H1 (cell line): ENCODE measurements around the gene OTOP3.

Source experiments
- CHD2 ChIP-seq: IDR thresholded peaks from 2 replicates; pipeline ENCODE4 v1.6.1; 2012; ENCODE audit warnings: low read length, improper control_type of control experiment
- CTCF ChIP-seq, 3 experiments: IDR thresholded peaks; 1 replicate in 2 of 3; 2 replicates in 1 of 3; pipeline versions ENCODE4 v1.5.1 to v1.6.1; 2011; ENCODE audit warnings: low read length in 3 of 3, mild to moderate bottlenecking in 3 of 3, inconsistent platforms in 2 of 3, low read depth in 1 of 3, moderate library complexity in 1 of 3; ENCODE audit not compliant: insufficient read depth in 1 of 3; ENCODE audit errors: control extremely low read depth in 1 of 3
- PHF8 ChIP-seq: fragments of 200-600 bp; sonication (generic); conservative IDR thresholded peaks from 2 replicates; pipeline ENCODE4 v1.7.1; 2012; ENCODE audit warnings: low read depth, mild to moderate bottlenecking, inconsistent platforms, low read length, moderate library complexity
- RAD21 ChIP-seq, 2 experiments: IDR thresholded peaks in 1 of 2; conservative IDR thresholded peaks in 1 of 2; 2 replicates each; pipeline ENCODE4 v1.6.1; 2011; ENCODE audit warnings: low read depth in 2 of 2, low read length in 2 of 2, improper control_type of control experiment in 1 of 2, inconsistent platforms in 1 of 2, mild to moderate bottlenecking in 1 of 2, moderate library complexity in 1 of 2
- SIN3A ChIP-seq, 2 experiments: IDR thresholded peaks in 1 of 2; conservative IDR thresholded peaks in 1 of 2; 2 replicates each; pipeline ENCODE4 v1.6.1; 2011 to 2012; ENCODE audit warnings: low read length in 2 of 2, improper control_type of control experiment in 1 of 2, low read depth in 1 of 2, mild to moderate bottlenecking in 1 of 2
- TF ChIP-seq, protein P1 (sequence below): IDR thresholded peaks from 2 replicates; pipeline ENCODE4 v1.6.1; 2012; ENCODE audit warnings: inconsistent platforms

- TF ChIP-seq RAD21 (IDR thresholded peaks at IDR 0.05 in 1 of 2, conservative IDR thresholded peaks at IDR 0.05 in 1 of 2; ENCODE audit: low read depth in 2 of 2, low read length in 2 of 2) = no peak
- no peak for TF ChIP-seq SIN3A (conservative IDR thresholded peaks at IDR 0.05 in 1 of 2, IDR thresholded peaks at IDR 0.05 in 1 of 2; ENCODE audit: low read depth in 1 of 2, low read length in 2 of 2)
- no peak for TF ChIP-seq CTCF (IDR thresholded peaks at IDR 0.05; ENCODE audit: control extremely low read depth in 1 of 3, insufficient read depth in 1 of 3, low read depth in 1 of 3, low read length in 3 of 3)
- TF ChIP-seq, protein P1, sequence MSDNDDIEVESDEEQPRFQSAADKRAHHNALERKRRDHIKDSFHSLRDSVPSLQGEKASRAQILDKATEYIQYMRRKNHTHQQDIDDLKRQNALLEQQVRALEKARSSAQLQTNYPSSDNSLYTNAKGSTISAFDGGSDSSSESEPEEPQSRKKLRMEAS = no peak
- no peak for TF ChIP-seq CHD2
- no peak for TF ChIP-seq PHF8
Observed at GRCh38 chr17:74943808-74944522, 8.3 kb downstream of the OTOP3 start.
